ENCODE data around the gene CRYAA. TPM values are rescaled to one million over a fixed set of nuclear protein-coding genes. Genes with fewer than 3 reads are reported as not detected.

The CRYAA gene
- total RNA-seq, 1 experiment from 2014 or later = not detected

DNA sequence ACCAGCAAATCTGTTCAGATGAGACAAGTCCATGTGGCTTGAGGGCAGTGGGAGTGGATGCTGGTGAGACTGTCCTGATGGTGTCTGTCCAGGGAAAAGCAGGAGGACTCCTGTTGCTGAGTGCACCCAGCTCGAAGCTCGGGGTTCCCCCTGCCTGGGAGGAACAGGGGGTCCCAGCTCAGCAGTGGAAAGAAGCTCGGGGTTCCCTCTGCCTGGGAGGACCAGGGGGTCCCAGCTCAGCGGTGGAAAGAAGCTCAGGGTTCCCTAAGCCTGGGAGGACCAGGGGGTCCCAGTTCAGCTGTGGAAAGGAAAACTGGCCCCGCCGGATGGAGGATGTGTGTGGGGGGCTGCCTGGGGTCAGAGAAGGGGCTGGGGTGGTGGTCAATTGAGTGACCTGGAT is 39.1 kb downstream of the CRYAA start:
- no peaks in the 10 kb centered on the region for H3K79me1 ChIP-seq (ENCODE audit: insufficient read depth, low read depth, low read length, poor library complexity, severe bottlenecking)
- no peak overlapping the region for H3K18ac ChIP-seq (ENCODE audit: insufficient read length, low read depth, low read length)
- H2AFZ ChIP-seq (ENCODE audit: low read length) = no peak overlapping the region
- no peak overlapping the region for H2BK15ac ChIP-seq (ENCODE audit: low read depth, low read length)
- DNase-seq = no peak
- H3K9me3 ChIP-seq (ENCODE audit: control insufficient read depth, low read depth, low read length) = no peaks in the 10 kb centered on the region
- H3K23ac ChIP-seq (ENCODE audit: insufficient read length, low read depth, low read length) = no peak overlapping the region
- no peaks in the 10 kb centered on the region for H3K23me2 ChIP-seq (ENCODE audit: insufficient read length, low read depth, low read length, poor library complexity, severe bottlenecking)
- H3K27ac ChIP-seq (ENCODE audit: insufficient read length, low read depth, low read length) = no peak overlapping the region
- H3K4me1 Mint-ChIP-seq = peaks cover 2 to 6% of the 10 kb centered on the region in 2 experiments; a peak in 2 of 4 replicates
- no CpG with 5 or more reads among the region's 6 CpGs for WGBS (ENCODE audit: extremely low coverage, insufficient read length, low lambda C conversion rate)
- no peak overlapping the region for H4K5ac ChIP-seq (ENCODE audit: insufficient read length, low read depth, low read length)
- no peaks in the 10 kb centered on the region for H3K27me3 ChIP-seq (ENCODE audit: insufficient read depth, low read length)
- H3K4me3 Mint-ChIP-seq = no peak overlapping the region
- H3K4ac ChIP-seq (ENCODE audit: low read depth, low read length) = no peak overlapping the region
- H3T11ph ChIP-seq (ENCODE audit: low read length) = no peak overlapping the region
- H3K27me3 Mint-ChIP-seq (ENCODE audit: low read depth) = peaks cover 3% of the 10 kb centered on the region
- no peaks in the 10 kb centered on the region; the same call in 1 of the 2 replicates for H3K4me1 ChIP-seq (ENCODE audit: insufficient read depth, low read length)
- H3K9me3 Mint-ChIP-seq = peaks cover 7 to 10% of the 10 kb centered on the region in 2 experiments; a peak in 4 of 5 replicates
- no peaks in the 10 kb centered on the region; a peak in 1 of 7 replicates for H3K36me3 Mint-ChIP-seq (ENCODE audit: insufficient read depth in 1 of 3, low read depth in 3 of 3)
- H3K79me2 ChIP-seq (ENCODE audit: insufficient read depth, low read length) = no peaks in the 10 kb centered on the region
- no peaks in the 10 kb centered on the region for H4K20me1 ChIP-seq (ENCODE audit: control insufficient read depth, insufficient read depth, insufficient read length)
- no peak overlapping the region for H4K91ac ChIP-seq (ENCODE audit: insufficient read length, low read depth, low read length)
- peak overlapping the region in 1 of 3 experiments; percentile 22; a peak in 1 of 7 replicates for H3K27ac Mint-ChIP-seq
- no peak overlapping the region for H3K14ac ChIP-seq (ENCODE audit: insufficient read depth, low read length)
- H2BK120ac ChIP-seq (ENCODE audit: low read depth, low read length, poor library complexity, severe bottlenecking) = no peak overlapping the region
- H2AK5ac ChIP-seq (ENCODE audit: insufficient read length, low read length) = no peak overlapping the region
- no peak overlapping the region for H3K9ac ChIP-seq (ENCODE audit: extremely low read depth, insufficient read length, low read length)
- H2BK5ac ChIP-seq (ENCODE audit: insufficient read length, low read length) = no peak overlapping the region
- H2BK12ac ChIP-seq (ENCODE audit: insufficient read length, low read depth, low read length) = no peak overlapping the region
- H4K8ac ChIP-seq (replicated peaks; ENCODE audit: insufficient read length, low read depth, low read length) = no peak overlapping the region
- H3K56ac ChIP-seq (ENCODE audit: insufficient read length, low read depth, low read length) = no peak overlapping the region
- H2BK20ac ChIP-seq (ENCODE audit: low read depth, low read length, poor library complexity, severe bottlenecking) = no peak overlapping the region
- no peak overlapping the region for H3K4me2 ChIP-seq (ENCODE audit: insufficient read depth, insufficient read length, low read length)
- TF ChIP-seq, protein P1, sequence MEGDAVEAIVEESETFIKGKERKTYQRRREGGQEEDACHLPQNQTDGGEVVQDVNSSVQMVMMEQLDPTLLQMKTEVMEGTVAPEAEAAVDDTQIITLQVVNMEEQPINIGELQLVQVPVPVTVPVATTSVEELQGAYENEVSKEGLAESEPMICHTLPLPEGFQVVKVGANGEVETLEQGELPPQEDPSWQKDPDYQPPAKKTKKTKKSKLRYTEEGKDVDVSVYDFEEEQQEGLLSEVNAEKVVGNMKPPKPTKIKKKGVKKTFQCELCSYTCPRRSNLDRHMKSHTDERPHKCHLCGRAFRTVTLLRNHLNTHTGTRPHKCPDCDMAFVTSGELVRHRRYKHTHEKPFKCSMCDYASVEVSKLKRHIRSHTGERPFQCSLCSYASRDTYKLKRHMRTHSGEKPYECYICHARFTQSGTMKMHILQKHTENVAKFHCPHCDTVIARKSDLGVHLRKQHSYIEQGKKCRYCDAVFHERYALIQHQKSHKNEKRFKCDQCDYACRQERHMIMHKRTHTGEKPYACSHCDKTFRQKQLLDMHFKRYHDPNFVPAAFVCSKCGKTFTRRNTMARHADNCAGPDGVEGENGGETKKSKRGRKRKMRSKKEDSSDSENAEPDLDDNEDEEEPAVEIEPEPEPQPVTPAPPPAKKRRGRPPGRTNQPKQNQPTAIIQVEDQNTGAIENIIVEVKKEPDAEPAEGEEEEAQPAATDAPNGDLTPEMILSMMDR (conservative IDR thresholded peaks at IDR 0.05) = no peak
